Measurements from ENCODE around the gene POPDC2.

POPDC2 gene

GRCh38 chr3:119669906-119670570 lies 9.6 kb upstream of the POPDC2 start:
- DNase-seq = no peak

- DNase-seq = no peak
Observed at GRCh38 chr3:119665954-119666559, 5.7 kb upstream of the POPDC2 start.

- DNase-seq = no peak
Observed at GRCh38 chr3:119664850-119665379, 4.5 kb upstream of the POPDC2 start.

DNA sequence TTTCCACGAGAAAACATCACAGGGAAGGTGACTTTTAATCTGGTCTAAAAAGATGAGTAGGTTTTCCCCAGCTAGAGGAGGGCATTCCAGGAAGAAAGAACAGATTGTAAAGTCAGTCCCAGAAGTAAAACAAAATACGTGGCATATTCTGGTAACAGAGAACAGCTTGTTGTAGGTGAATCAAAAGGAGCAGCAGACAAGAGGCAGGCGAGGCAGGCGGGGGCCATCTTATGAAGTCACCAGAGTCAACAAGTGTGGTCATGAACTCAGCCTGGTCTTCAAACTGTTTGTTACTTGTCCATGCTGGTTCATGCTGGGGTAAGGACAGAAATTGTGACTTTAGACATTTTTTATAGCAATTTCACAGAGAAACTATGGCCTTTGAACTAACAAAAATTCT lies 4.0 kb upstream of the POPDC2 start:
- no peak for DNase-seq

- no peak for DNase-seq
Observed at GRCh38 chr3:119663885-119664284, 3.5 kb upstream of the POPDC2 start.

- no peak for DNase-seq
Observed at GRCh38 chr3:119662604-119663373, 2.4 kb upstream of the POPDC2 start.

DNA sequence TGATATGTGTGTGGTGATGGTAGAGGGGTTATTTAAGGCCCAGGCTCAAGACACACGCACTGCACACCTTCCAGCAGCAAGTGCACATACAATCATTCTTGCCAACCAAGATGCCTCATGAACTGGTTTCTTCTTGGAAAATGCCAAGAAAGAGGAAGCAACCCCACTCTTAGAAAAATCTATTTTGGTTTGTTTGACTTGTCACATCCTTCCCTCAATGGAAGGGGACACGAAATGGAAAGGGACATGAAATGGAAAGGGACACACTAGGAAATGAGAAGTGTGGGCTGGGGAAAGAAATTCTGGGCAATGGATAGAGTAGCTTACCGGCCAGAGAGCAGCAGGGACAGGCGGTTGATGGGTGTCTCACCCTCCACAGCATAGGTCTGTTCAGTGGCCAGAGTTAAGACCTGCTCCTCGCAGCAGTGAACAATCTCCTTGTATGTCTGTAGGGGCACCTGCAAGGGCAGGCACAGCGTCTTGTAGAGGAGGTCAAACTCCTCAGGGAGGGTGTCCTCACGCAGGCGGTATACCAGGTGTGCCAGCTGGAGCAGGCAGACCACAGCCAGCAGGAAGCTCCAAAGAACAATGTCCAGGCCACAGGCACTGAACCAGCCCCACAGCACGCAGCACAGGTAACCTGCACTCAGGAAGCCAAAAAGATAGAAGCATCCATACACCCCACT lies 640 bp downstream of the POPDC2 start:
- no peak for DNase-seq

GRCh38 chr3:119658994-119659393 lies 1.4 kb downstream of the POPDC2 start:
- no peak for DNase-seq

DNA sequence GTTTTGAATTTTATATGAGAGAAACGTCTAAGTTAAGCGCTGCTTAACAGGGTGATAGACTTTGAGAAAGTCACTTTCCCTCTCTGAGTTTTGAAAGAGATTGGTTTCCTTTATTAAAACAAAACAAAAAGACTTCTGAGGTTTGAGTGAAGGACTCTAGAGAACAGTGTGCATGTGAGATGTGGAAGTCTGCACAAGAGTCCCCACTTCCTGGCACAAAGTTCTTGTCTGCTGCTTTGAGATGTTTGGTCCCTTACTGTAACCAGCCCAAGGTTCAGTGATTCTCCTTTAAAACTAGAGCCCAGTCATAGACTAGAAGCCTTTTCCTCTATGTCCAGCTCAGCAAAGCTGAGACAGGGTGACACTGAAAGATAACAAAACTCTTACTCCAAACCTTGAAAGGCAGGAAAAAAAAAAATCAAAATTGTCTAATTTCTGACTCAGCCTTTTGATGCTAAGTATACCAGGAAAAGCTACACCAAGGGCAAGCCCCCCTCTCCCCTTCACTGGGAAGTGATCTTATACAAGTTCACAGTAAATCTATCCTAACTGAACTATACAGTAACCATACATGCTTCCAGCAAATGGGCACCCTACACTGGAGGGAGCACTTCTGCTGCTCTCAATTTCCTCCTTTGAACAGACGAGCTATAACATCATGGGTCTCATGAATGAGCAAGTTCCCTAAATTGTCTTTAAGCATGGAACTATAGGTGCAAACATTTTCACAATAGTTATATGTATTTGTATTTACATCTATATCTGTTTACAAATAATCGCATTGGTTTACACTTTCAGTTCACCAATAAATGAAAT lies 2.3 kb downstream of the POPDC2 start:
- DNase-seq = no peak

GRCh38 chr3:119653876-119654275 lies 6.5 kb downstream of the POPDC2 start:
- no peak for DNase-seq

- no peak for DNase-seq
Observed at GRCh38 chr3:119652306-119653033, 7.9 kb downstream of the POPDC2 start.

GRCh38 chr3:119649761-119650160 lies 10.6 kb downstream of the POPDC2 start:
- no peak for DNase-seq

DNA sequence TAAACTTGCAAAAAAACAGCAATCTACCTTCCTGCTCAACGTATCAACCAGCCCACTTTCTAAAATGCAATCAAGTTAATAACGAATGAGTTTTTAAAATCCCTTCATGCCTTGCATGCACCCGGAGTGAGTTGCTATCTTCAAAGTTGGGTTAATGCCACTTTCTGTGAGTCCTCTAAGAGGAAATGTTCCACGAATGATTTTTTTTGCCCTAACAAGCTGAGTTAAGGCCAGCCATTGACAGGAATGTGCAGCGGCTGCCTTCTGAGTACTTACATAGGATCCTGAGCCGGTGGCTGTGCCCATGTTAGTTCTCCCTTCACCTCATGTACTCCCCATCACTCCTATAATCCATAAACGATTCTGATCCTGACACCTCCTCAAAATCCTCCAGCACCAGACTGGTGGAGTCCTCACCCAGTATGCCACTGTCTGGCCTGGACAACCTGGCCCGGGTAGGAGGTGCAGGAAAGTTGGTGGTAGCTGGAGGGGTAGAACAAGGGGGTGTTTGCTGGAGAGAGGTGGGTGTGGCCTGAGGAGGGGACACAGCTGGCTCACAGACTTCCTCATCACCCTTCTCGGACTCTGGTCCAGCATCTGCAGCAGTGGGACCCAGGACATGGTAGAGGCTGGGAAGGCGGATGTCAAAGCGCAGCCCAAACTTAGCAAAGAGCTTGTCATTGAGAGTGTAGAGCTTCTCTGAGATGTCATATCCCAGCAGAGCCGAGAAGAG lies 12.4 kb downstream of the POPDC2 start:
- no peak for DNase-seq

DNA sequence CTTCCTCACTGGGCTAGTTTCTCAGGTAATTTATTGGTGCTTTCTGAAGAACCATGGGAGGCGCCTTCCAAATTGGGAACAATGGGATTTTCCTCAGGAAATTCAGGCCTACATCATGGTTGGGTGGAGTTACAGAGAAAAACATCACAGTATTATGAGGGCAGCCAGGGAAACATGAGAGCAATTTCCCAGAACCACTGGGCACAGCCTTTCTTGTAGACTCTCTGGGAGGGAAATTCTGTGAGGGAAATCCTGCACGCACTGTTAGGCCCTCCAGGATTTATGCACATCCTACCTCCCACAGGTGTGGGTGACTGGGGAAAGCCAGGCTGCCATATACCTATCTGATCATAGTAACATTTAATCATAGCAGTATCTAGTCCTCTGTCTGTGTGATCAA lies 13.2 kb downstream of the POPDC2 start:
- DNase-seq = no peak

- no peak for DNase-seq
Observed at GRCh38 chr3:119645813-119646212, 14.6 kb downstream of the POPDC2 start.

DNA sequence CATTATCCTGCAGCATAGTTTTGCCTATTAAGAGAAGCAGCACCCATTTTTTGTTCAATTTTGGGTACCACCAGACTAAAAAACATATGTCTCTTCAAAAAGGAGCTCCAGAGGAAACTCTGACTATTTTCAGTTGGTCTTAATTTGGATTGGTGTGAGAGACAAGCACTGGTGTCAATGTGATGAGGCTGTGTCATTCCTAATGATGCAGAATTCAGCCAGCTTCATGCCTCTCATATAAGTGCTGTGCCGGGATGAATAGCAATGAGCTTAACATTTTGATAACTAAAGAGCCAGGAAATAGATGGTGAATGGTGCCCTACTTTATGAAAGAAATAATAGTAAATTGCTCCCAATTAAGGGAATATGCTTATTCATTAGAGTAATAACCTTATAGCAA lies 15.9 kb downstream of the POPDC2 start:
- no peak for DNase-seq

GRCh38 chr3:119643528-119643927 lies 16.9 kb downstream of the POPDC2 start:
- no peak for DNase-seq

- no peak for DNase-seq
Observed at GRCh38 chr3:119642746-119643473, 17.5 kb downstream of the POPDC2 start.

- no peak for DNase-seq
Observed at GRCh38 chr3:119641416-119641815, 19.0 kb downstream of the POPDC2 start.
